Hepatocyte (in vitro differentiated cells): ENCODE results near the gene EXOC6. TPM values are rescaled to one million over a fixed set of nuclear protein-coding genes. Genes with fewer than 3 reads are reported as not detected.
A peak's percentile ranks its signal among the peaks of the same experiment; 100 is the strongest.

Experiments used
- DNase-seq: peaks from one replicate; pipeline ENCODE4 v3.0.0-alpha.2; 2016; ENCODE audit warnings: low spot score
- H2AFZ ChIP-seq: fragments of 200-600 bp; sonication (generic); 2 replicates; pipeline ENCODE4 v1.6.0; 2016; ENCODE audit warnings: antibody characterized with exemption, mild to moderate bottlenecking
- H3K27ac ChIP-seq: fragments of 200-600 bp; sonication (generic); 2 replicates; pipeline ENCODE4 v1.5.1; 2016; ENCODE audit warnings: mild to moderate bottlenecking
- H3K27me3 ChIP-seq: fragments of 200-600 bp; sonication (generic); 2 replicates; pipeline ENCODE4 v1.6.1; 2016
- H3K36me3 ChIP-seq: fragments of 200-600 bp; sonication (generic); replicated peaks from 2 replicates; pipeline ENCODE4 v1.5.1; 2016; ENCODE audit warnings: low read depth; ENCODE audit not compliant: insufficient read depth
- H3K4me1 ChIP-seq: fragments of 200-600 bp; sonication (generic); 2 replicates; pipeline ENCODE4 v1.5.1; 2016; ENCODE audit warnings: mild to moderate bottlenecking, moderate library complexity; ENCODE audit not compliant: insufficient read depth
- H3K4me2 ChIP-seq: fragments of 200-600 bp; sonication (generic); 2 replicates; pipeline ENCODE4 v1.6.0; 2016
- H3K4me3 ChIP-seq: fragments of 200-600 bp; sonication (generic); 2 replicates; pipeline ENCODE4 v1.5.1; 2016; ENCODE audit warnings: mild to moderate bottlenecking
- H3K79me2 ChIP-seq: fragments of 200-600 bp; sonication (generic); 2 replicates; pipeline ENCODE4 v1.6.0; 2017; ENCODE audit warnings: mild to moderate bottlenecking
- H3K9me2 ChIP-seq: fragments of 200-600 bp; sonication (generic); replicated peaks from 2 replicates; pipeline ENCODE4 v1.6.0; 2017; ENCODE audit warnings: mild to moderate bottlenecking; ENCODE audit not compliant: insufficient read depth
- H3K9me3 ChIP-seq: fragments of 200-600 bp; sonication (generic); 2 replicates; pipeline ENCODE4 v1.5.1; 2016; ENCODE audit warnings: low read depth, mild to moderate bottlenecking
- H4K20me1 ChIP-seq: fragments of 200-600 bp; sonication (generic); 2 replicates; pipeline ENCODE4 v1.6.0; 2016; ENCODE audit warnings: mild to moderate bottlenecking; ENCODE audit not compliant: insufficient read depth, poor library complexity, severe bottlenecking
- EZH2 ChIP-seq: fragments of 200-600 bp; sonication (generic); IDR thresholded peaks from 2 replicates; pipeline ENCODE4 v1.6.1; 2016; ENCODE audit warnings: antibody characterized with exemption, mild to moderate bottlenecking, borderline replicate concordance
- EZH2phosphoT487 ChIP-seq: fragments of 200-600 bp; sonication (generic); IDR thresholded peaks from one replicate; pipeline ENCODE4 v1.6.1; 2018; ENCODE audit warnings: antibody characterized with exemption, mild to moderate bottlenecking, low read depth, moderate library complexity; ENCODE audit not compliant: unreplicated experiment, severe bottlenecking
- WGBS: methylation state at CpG from one replicate; pipeline ENCODE4 v1.1.6; 2016; ENCODE audit warnings: low lambda C conversion rate; ENCODE audit errors: missing lambda C conversion rate; 5-methylcytosine and 5-hydroxymethylcytosine counted together
- polyA plus RNA-seq: library from polyadenylated mRNA; unstranded; fragments of >200 nt; fragmentation: Nextera tagmentation; extraction: Ambion mirVana; gene quantifications from 2 replicates; pipeline ENCODE4 v1.2.1, GENCODE V29; 2016
- total RNA-seq: library from RNA; depleted of rRNA; stranded (reverse); fragments of >200 nt; gene quantifications from 2 replicates; pipeline ENCODE4 v1.2.3, GENCODE V29; 2014
- TF ChIP-seq, protein P1 (sequence below): fragments of 200-600 bp; sonication (generic); IDR thresholded peaks from 2 replicates; pipeline ENCODE4 v1.5.1; 2016; ENCODE audit warnings: antibody characterized with exemption, mild to moderate bottlenecking; ENCODE audit not compliant: poor library complexity

EXOC6 gene
- total and polyA plus RNA-seq, 2 experiments from 2014 or later = 5.8 to 11.7 TPM

DNA sequence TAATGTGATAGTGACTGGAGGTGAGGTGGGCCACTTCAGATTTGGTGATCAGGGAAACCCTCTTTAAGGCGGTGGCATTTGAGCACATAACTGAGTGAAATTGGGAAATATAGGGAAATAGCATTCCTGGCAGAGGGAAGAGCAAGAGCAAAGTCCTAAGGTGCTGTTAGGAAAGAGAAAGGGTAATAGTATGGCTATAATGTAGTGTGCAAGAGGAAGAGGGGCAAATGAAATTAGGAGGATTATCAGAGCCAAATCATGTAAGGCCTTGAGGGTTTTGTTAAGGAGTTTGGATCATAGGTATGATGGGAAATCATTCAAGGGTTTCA, 184.5 kb downstream of the EXOC6 start:
- WGBS = 78% methylated on average over 1 of the region's 1 CpG
- H3K4me3 ChIP-seq = no peak overlapping the region
- DNase-seq = no peak

DNA sequence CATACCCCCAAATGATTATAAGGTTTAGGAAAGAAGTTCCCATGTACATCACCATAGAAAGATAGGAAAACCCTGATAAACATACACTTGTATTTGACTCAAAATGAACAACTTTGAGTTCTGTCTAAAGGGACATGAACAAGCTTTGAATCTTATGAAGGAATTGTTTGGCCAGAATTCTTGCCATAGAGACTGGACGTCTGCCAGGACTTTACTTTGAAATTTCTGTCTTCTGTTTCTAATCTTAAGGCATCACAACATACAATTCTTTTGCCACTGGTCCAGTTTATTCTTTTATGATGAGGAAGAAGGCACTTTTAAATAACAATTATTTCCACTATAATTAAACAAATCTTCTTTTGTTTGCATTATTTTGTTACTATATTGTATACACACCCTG, 186.1 kb downstream of the EXOC6 start:
- Histone ChIP-seq H2AFZ (no peak overlapping the region), H3K27ac (no peak overlapping the region), H3K4me1 (peaks cover 4% of the 10 kb centered on the region), H3K27me3 (no peaks in the 10 kb centered on the region), H3K4me2 (no peak overlapping the region), H3K4me3 (no peak overlapping the region), H3K79me2 (no peaks in the 10 kb centered on the region), H3K9me2 (no peaks in the 10 kb centered on the region), H3K36me3 (no peaks in the 10 kb centered on the region), H3K9me3 (no peaks in the 10 kb centered on the region), H4K20me1 (no peaks in the 10 kb centered on the region)
- no peak for DNase-seq
- WGBS = 69% methylated on average over 1 of the region's 1 CpG
- TF ChIP-seq EZH2 (no peak), EZH2phosphoT487 (no peak)
- TF ChIP-seq, protein P1, sequence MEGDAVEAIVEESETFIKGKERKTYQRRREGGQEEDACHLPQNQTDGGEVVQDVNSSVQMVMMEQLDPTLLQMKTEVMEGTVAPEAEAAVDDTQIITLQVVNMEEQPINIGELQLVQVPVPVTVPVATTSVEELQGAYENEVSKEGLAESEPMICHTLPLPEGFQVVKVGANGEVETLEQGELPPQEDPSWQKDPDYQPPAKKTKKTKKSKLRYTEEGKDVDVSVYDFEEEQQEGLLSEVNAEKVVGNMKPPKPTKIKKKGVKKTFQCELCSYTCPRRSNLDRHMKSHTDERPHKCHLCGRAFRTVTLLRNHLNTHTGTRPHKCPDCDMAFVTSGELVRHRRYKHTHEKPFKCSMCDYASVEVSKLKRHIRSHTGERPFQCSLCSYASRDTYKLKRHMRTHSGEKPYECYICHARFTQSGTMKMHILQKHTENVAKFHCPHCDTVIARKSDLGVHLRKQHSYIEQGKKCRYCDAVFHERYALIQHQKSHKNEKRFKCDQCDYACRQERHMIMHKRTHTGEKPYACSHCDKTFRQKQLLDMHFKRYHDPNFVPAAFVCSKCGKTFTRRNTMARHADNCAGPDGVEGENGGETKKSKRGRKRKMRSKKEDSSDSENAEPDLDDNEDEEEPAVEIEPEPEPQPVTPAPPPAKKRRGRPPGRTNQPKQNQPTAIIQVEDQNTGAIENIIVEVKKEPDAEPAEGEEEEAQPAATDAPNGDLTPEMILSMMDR = no peak

More for the DNA sequence above, 184.5 kb downstream of the EXOC6 start:
- Histone ChIP-seq H3K79me2 (no peaks in the 10 kb centered on the region), H3K9me2 (no peaks in the 10 kb centered on the region), H3K4me1 (peaks cover 4% of the 10 kb centered on the region), H4K20me1 (no peaks in the 10 kb centered on the region), H3K9me3 (no peaks in the 10 kb centered on the region), H3K36me3 (no peaks in the 10 kb centered on the region), H3K27me3 (no peaks in the 10 kb centered on the region), H3K4me2 (no peak overlapping the region), H3K27ac (no peak overlapping the region), H2AFZ (no peak overlapping the region)
- TF ChIP-seq EZH2phosphoT487 = no peak
- TF ChIP-seq, protein P1 = no peak

DNA sequence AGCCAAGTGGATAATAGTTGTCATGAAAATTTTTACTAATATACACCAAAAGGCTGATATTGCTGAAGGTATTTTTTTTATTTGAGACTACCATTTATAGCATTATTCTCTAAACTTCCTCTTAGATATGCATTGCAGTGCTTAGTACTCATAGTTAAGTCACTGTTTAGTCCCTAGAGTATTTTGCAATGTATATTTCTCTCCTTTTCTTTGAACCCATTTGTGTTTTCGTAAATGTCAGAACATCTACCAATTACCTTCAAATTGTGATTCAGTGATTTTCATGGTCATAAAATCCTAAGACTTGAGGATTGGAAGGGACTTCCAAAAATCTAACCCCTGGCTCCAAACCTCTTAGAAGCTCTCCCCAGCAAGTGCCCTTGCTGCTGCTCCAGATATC, 190.8 kb downstream of the EXOC6 start:
- Histone ChIP-seq H3K9me3 (no peaks in the 10 kb centered on the region), H3K27me3 (no peaks in the 10 kb centered on the region), H3K4me3 (no peak overlapping the region), H3K27ac (no peak overlapping the region), H3K79me2 (no peaks in the 10 kb centered on the region), H3K4me2 (no peak overlapping the region), H3K4me1 (peaks cover 4% of the 10 kb centered on the region), H3K9me2 (no peaks in the 10 kb centered on the region), H2AFZ (no peak overlapping the region), H3K36me3 (no peaks in the 10 kb centered on the region), H4K20me1 (no peaks in the 10 kb centered on the region)
- DNase-seq = no peak
- WGBS = 88% methylated on average over 1 of the region's 1 CpG
- TF ChIP-seq EZH2 (no peak), EZH2phosphoT487 (no peak)
- TF ChIP-seq, protein P1 = no peak

DNA sequence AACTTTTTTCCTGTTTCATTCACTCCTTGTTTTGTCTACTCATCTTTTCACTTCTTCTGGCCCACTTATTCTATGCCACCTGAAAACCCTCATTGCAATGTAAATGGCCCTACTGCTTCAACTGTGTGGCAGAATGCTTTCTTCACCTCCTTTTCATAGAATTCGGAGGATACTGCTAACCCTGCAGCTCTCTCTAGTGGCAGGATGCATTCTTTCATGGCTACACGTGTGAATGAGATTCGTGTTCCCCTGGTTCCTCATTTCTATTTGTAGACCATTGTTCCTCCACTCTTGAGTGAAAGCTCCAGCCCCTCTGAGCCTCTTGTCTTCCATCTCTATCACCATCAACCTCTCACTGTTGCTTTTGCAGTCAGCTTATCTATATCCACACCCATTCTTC, 191.4 kb downstream of the EXOC6 start:
- WGBS = 23% methylated on average over 3 of the region's 3 CpGs
- H2AFZ ChIP-seq = no peak overlapping the region
- no peaks in the 10 kb centered on the region for H3K79me2 ChIP-seq
- peaks cover 2% of the 10 kb centered on the region for H3K4me1 ChIP-seq
- DNase-seq = peak; percentile 17
- H3K27me3 ChIP-seq = no peaks in the 10 kb centered on the region
- no peak for TF ChIP-seq EZH2phosphoT487
- TF ChIP-seq, protein P1 = peak; percentile 40
- H3K4me3 ChIP-seq = no peak overlapping the region
- H3K27ac ChIP-seq = no peak overlapping the region
- no peaks in the 10 kb centered on the region for H3K9me2 ChIP-seq
- no peaks in the 10 kb centered on the region for H4K20me1 ChIP-seq
- no peaks in the 10 kb centered on the region for H3K36me3 ChIP-seq
- H3K4me2 ChIP-seq = no peak overlapping the region
- H3K9me3 ChIP-seq = no peaks in the 10 kb centered on the region
